Gastroesophageal sphincter (tissue), 4 donors: ENCODE measurements around the gene EML5. TPM values are rescaled to one million over a fixed set of nuclear protein-coding genes. Genes with fewer than 3 reads are reported as not detected.
A peak's percentile ranks its signal among the peaks of the same experiment; 100 is the strongest.

Source experiments
- ATAC-seq: fragments of 150-250 bp; one replicate; pipeline ENCODE4 v1.9.1; 2016; ENCODE audit warnings: mild to moderate bottlenecking, moderate library complexity
- H3K27ac ChIP-seq, 4 donors: fragments of 200-600 bp; sonication (generic) in 3 of 4; 1 replicate in 3 of 4; 2 replicates in 1 of 4; pipeline ENCODE4 v1.5.1; 2016 to 2019
- H3K27me3 ChIP-seq: fragments of 200-600 bp; sonication (generic); one replicate; pipeline ENCODE4 v1.5.1; 2019
- H3K36me3 ChIP-seq, 2 donors: fragments of 200-600 bp; sonication (generic); one replicate each; pipeline ENCODE4 v1.5.1; 2019; ENCODE audit warnings: control low read depth in 1 of 2
- H3K4me1 ChIP-seq, 3 donors: fragments of 200-600 bp; sonication (generic); 1 replicate in 2 of 3; 2 replicates in 1 of 3; pipeline ENCODE4 v1.5.1; 2016 to 2019; ENCODE audit warnings: control low read depth in 2 of 3
- H3K4me3 ChIP-seq, 2 donors: fragments of 200-600 bp; sonication (generic); one replicate each; pipeline ENCODE4 v1.5.1; 2019; ENCODE audit warnings: mild to moderate bottlenecking in 1 of 2, moderate library complexity in 1 of 2
- H3K9me3 ChIP-seq, 3 donors: fragments of 200-600 bp; sonication (generic); one replicate each; pipeline ENCODE4 v1.5.1; 2017 to 2019; ENCODE audit warnings: control low read depth in 2 of 3
- EP300 ChIP-seq: sonication (generic); formaldehyde crosslinking; IDR thresholded peaks from one replicate; pipeline ENCODE4 v1.6.1; 2017; ENCODE audit warnings: antibody characterized with exemption, mild to moderate bottlenecking
- POLR2A ChIP-seq, 2 donors: fragments of 450-650 bp; IDR thresholded peaks; one replicate each; pipeline ENCODE4 v1.6.1; 2017; ENCODE audit warnings: antibody characterized with exemption in 2 of 2, mild to moderate bottlenecking in 2 of 2, moderate library complexity in 1 of 2
- POLR2AphosphoS5 ChIP-seq: sonication (generic); formaldehyde crosslinking; IDR thresholded peaks from one replicate; pipeline ENCODE4 v1.6.1; 2017; ENCODE audit warnings: antibody characterized with exemption
- WGBS, 2 donors: methylation state at CpG; one replicate each; pipeline ENCODE4 v1.1.5; 2018; ENCODE audit warnings: low coverage in 1 of 2; 5-methylcytosine and 5-hydroxymethylcytosine counted together
- small RNA-seq, 4 donors: library from RNA; depleted of rRNA; stranded (forward); fragments of <200 nt; gene quantifications; one replicate each; pipeline ENCODE3, GENCODE V24; 2016
- total RNA-seq, 4 donors: library from RNA; depleted of rRNA; stranded (reverse); fragments of >200 nt; gene quantifications; one replicate each; pipeline ENCODE4 v1.1.0, GENCODE V29; 2016
- TF ChIP-seq, protein P1 (sequence below), 4 experiments: fragments of 200-600 bp in 2 of 4; fragments of 450-650 bp in 2 of 4; sonication (generic) in 1 of 4; IDR thresholded peaks; one replicate each; pipeline ENCODE4 v1.5.1; 2017 to 2019; ENCODE audit warnings: antibody characterized with exemption in 4 of 4, mild to moderate bottlenecking in 2 of 4, moderate library complexity in 2 of 4

The EML5 gene
- total RNA-seq, 4 donors from 2014 or later: 3.9 to 6.7 (median 4.5) TPM

DNA sequence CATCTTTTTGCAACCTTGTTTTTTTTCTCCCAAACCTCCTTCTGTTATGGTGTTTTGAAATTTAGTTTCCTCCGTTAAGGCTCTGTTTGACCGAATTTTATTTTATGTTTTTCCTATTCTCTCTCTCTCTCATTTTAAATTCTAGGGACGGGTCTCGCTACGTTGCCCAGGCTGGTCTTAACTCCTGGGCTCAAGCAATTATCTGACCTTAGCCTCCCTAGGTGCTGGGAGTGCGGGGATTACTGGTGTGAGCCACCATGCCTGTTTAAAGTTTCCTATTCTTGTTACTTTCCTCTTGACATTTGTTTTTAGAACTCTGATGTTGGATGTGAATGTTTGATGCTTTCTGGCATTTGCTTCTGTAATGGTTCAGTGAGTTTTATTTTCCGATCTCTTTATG is 228.9 kb downstream of the EML5 start:
- WGBS, 2 donors: 15 to 21% methylated on average over 6 to 7 of the region's 7 CpGs
- H3K9me3 ChIP-seq: no peaks in the 10 kb centered on the region
- no peaks in the 10 kb centered on the region for H3K27me3 ChIP-seq
- TF ChIP-seq POLR2AphosphoS5 (no peak), POLR2A (IDR thresholded peaks at IDR 0.05) (no peak)
- H3K36me3 ChIP-seq: peaks cover 0 to 13% of the 10 kb centered on the region in 2 donors
- H3K4me3 ChIP-seq: peak overlapping the region; percentile 83 to 97
- ATAC-seq: no peak
- H3K27ac ChIP-seq: peak overlapping the region in 3 of 4 donors; percentile 91 to 98 (median 96)
- peaks cover 0 to 30% (median 11%) of the 10 kb centered on the region in 3 donors for H3K4me1 ChIP-seq

DNA sequence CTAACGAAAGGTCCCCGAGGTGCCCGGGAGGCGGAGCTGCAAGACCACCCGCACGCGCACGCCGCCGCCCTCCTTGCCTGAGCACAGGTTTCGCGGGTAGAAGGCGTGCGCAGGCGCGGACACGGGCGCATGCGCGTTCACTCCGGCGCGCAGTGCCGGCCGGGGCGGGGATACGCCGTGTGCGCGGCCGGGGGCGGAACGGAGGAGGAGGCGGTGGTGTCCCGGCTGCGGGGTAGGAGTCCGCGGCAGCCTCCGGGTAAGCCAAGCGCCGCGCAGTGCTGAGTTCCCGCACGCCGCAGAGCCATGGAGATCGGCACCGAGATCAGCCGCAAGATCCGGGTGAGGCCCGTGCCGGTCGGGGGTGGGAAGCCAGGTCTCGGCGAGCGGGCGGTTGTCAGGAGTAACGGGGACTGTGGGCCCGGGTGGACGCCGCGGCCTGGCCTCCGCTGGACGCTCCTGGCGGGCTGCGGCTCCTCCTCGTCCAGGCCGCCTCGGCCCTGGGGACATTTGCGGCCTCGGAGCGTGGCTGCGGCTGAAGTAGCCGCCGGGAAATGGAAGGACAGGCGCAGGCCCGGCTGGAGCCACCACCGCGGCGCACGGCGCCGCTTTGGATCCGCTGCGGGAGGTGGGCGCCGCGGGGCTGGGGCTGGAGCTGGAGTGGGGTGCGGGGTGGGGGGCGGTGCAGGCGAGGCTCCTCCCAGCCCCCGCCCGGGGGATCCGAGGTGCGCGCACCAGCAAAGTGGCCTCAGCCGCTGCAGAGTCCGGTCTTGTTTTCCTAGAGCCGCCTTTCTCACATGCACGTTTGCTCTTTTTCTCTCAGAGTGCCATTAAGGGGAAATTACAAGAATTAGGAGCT is 229.7 kb downstream of the EML5 start, which contains the start of gene ZC3H14:
Gene ZC3H14 (plus strand): TSS at position 207 of the 856 bp plus-strand sequence. CDS start 97 bp downstream, at position 304.
- peaks cover 0 to 30% (median 11%) of the 10 kb centered on the region in 3 donors for H3K4me1 ChIP-seq
- peak within 1 kb of the TSS; percentile 83 to 97 for H3K4me3 ChIP-seq
- WGBS, 2 donors: 0% methylated on average over 2 to 3 of the region's 99 CpGs
- H3K27ac ChIP-seq: peak within 1 kb of the TSS; percentile 81 to 98 (median 94)
- TF ChIP-seq, protein P1, sequence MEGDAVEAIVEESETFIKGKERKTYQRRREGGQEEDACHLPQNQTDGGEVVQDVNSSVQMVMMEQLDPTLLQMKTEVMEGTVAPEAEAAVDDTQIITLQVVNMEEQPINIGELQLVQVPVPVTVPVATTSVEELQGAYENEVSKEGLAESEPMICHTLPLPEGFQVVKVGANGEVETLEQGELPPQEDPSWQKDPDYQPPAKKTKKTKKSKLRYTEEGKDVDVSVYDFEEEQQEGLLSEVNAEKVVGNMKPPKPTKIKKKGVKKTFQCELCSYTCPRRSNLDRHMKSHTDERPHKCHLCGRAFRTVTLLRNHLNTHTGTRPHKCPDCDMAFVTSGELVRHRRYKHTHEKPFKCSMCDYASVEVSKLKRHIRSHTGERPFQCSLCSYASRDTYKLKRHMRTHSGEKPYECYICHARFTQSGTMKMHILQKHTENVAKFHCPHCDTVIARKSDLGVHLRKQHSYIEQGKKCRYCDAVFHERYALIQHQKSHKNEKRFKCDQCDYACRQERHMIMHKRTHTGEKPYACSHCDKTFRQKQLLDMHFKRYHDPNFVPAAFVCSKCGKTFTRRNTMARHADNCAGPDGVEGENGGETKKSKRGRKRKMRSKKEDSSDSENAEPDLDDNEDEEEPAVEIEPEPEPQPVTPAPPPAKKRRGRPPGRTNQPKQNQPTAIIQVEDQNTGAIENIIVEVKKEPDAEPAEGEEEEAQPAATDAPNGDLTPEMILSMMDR (IDR thresholded peaks at IDR 0.05): peak in 1 of 4 experiments; percentile 1
- TF ChIP-seq POLR2AphosphoS5: peak; percentile 76
- TF ChIP-seq POLR2A (IDR thresholded peaks at IDR 0.05): peak; percentile 76 to 82
- no peak for TF ChIP-seq EP300
- peaks cover 0 to 5% of the 10 kb centered on the region in 2 donors for H3K36me3 ChIP-seq
- H3K9me3 ChIP-seq: no peaks in the 10 kb centered on the region
- no peaks in the 10 kb centered on the region for H3K27me3 ChIP-seq
- peak; percentile 98 for ATAC-seq

DNA sequence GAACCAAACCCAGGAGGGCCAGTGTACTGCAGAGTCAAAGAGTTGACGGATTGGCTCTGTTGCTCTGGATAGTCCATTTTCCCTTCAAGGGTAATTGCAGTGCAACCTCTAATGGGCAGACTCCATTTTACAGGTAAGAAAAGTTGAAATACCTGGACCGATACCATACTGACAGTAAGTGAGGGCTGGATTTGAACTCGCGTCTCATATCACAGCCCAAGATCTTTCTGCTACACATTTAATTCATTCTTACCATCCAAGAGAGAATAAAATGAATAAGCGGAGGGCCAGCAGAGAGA is 230.3 kb downstream of the EML5 start:
- no peak for TF ChIP-seq POLR2AphosphoS5
- TF ChIP-seq EP300: no peak
- TF ChIP-seq, protein P1 (IDR thresholded peaks at IDR 0.05): no peak
- no peak for TF ChIP-seq POLR2A (IDR thresholded peaks at IDR 0.05)
- WGBS, 2 donors: 16 to 34% methylated on average over 4 to 5 of the region's 5 CpGs
- Histone ChIP-seq H3K27me3 (no peaks in the 10 kb centered on the region), H3K4me3 (peak overlapping the region; percentile 83 to 97), H3K9me3 (no peaks in the 10 kb centered on the region), H3K36me3 (no peaks in the 10 kb centered on the region), H3K4me1 (peaks cover 0 to 30% (median 11%) of the 10 kb centered on the region in 3 donors), H3K27ac (peak overlapping the region in 3 of 4 donors; percentile 91 to 98 (median 96))
- no peak for ATAC-seq

Small RNA genes lying within 50 kb of the gene (small RNA-seq; reads per million reads assigned to genes)
- 0 reads per million in 4 donors for gene RF00019
- 0 reads per million in 4 donors for gene RNU4-92P

Other genes starting within 250 kb of the EML5 start
- 10 to 100 TPM; 24.4 to 51.8 (median 32.2) TPM for gene PTPN21, start 237.9 kb downstream of the EML5 start, total RNA-seq
- 10 to 100 TPM; 59.1 to 84.5 (median 72.3) TPM for gene ZC3H14, start 229.9 kb downstream of the EML5 start, total RNA-seq
- gene TTC8, start 31.7 kb upstream of the EML5 start, total RNA-seq: 10 to 100 TPM; 17.0 to 35.3 (median 24.8) TPM